ENCODE measurements around the gene SCYGR4. TPM values are rescaled to one million over a fixed set of nuclear protein-coding genes. Genes with fewer than 3 reads are reported as not detected.

SCYGR4 gene
- polyA plus RNA-seq, 3 donors, result 0.22 TPM; not detected in 2

DNA sequence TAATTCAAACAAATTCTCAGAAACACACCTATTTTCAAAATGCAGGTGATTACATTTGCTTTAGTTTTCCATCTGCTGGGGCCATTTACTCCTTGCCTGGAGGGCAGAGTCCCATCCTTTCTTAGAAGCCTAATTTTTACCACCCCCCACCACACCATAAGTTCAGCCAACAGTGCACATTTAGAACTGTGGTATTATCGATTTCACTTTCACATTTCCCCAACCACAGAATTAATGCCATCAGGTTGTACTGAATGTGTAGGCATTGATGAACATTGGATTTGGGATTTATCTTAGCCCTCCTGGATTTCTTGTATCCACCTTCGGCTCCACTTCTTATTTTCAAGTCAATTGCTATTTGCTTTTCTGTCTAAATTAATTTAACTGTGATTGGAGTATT, 7.2 kb upstream of the SCYGR4 start:
- 75 to 91% (median 83%) methylated on average over 2 of the region's 2 CpGs for WGBS, 3 donors
- H3K27ac ChIP-seq (ENCODE audit: low read depth, low read length), result no peak overlapping the region

DNA sequence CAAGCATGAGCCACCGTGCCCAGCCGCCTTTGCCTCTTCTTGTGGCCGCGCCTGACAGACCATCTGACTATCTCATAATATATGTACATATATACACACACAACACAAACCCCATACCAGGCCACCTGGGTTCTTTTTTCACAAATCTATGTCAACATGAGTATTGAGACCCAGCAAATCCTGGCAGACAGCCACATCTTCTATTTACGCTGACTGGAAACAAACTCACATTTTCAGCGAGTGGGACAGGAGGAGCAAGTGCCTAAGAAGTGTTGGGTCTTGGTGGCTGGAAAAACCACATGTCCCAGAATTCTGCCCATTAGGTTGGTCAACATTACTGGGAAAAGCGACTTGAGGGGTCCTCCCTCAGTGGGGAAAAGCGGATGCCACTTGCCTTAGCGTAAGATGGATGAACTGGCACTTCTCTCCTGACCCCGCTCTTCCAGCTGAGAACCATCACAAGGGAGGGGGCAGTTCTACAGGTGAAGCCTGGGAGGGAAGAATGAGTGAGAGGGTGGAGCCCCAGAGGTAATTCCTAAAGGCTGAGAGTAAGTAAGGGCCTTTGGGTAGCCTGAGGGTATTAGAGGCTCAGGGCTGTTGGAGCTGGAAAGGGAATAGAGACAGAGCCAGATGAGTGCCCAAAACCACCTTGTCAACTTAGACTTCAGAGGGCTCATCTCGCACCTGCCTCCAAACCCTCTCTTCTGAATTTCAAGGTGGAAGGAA, 4.6 kb upstream of the SCYGR4 start:
- WGBS, 3 donors, result 77 to 83% (median 79%) methylated on average over 11 of the region's 11 CpGs

DNA sequence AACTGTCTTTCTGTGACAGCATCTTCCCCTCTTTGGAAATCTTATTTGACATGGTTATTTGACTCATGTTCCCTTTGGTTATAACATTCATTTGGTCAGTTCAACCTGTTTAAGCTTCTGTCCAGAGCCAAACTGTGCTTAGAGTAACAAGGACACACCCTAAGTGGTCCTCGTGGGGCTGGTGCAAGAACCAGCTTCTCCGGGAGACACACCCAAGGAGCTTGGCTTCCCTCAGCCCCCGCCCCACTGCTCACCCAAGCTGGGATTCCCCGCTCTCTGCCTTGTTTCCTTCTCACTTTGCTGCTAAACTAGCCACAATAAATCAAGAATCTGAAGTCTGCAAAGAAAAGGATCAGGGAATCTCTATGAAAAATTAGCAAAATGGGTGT, 4.0 kb upstream of the SCYGR4 start:
- 63 to 83% (median 72%) methylated on average over 4 of the region's 4 CpGs for WGBS, 3 donors
- H3K27ac ChIP-seq (ENCODE audit: low read depth, low read length), result no peak overlapping the region

More for the DNA sequence above, 4.6 kb upstream of the SCYGR4 start:
- no peak overlapping the region for H3K27ac ChIP-seq (ENCODE audit: low read depth, low read length)

DNA sequence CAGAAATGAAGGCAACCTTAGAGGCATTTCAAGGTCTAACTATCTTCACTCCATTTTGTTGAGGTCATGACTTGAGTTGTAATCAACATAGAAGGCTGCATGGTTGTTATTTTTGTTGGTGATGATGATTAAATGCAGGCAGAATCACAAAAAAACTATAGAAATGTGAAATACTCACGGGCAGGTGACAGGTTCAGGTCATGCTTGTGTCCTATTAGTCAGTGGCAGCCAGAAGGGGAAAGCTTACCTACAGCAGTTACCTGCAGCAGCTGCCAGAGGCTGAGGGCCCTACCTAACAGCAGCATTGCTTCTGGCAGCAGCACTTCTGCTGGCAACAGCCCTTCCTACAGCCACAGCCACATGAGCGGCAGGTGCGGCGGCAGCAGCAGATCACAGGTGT, 3.1 kb upstream of the SCYGR4 start:
- no peak overlapping the region for H3K27ac ChIP-seq (ENCODE audit: low read depth, low read length)
- WGBS, 3 donors, result 63 to 95% (median 91%) methylated on average over 1 to 4 of the region's 4 CpGs

DNA sequence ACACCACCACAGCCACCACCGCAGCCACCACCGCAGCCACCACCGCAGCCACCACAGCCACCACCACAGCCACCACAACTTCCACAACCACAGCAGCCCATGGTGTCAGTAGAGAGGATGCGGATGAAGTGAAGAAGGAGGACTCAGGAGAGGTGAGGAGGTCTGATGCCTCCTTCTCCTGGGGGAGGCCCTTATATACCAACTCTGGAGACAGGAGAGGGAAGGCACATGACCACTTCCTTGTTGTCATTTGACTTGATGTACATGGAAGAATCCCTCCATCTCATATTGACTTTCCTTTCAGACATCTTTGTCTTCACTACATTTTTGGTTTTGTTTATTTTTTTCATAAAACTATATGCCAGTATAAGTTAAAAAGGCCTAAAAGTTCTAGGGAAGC, 2.6 kb upstream of the SCYGR4 start, which contains the start of gene SCYGR3:
Gene SCYGR3 (minus strand): TSS at position 101 of the 400 bp plus-strand sequence. CDS start 0 bp downstream, at position 101.
- no peak within 1 kb of the TSS for H3K27ac ChIP-seq (ENCODE audit: low read depth, low read length)
- WGBS, 3 donors, result 55 to 100% (median 97%) methylated on average over 4 of the region's 4 CpGs

DNA sequence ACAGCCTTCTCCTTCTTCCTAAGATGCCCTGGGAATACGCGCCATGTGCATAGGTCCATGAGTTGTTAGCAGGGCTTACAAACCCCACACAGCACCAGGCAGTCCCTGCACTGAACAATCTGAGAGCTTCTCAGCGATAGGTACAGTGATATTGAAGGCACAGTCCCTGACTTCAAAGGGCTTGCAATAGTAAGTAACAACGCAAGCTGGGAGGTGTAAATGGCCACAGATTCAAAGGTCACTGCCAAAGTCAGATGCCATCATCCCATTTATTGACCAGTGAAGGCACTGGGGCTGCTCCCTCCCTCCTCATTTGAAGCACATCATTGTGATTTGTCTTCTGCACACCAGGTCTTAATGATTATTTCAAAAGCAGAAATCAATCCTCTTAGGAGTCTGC, 2.1 kb upstream of the SCYGR4 start:
- 78 to 94% (median 89%) methylated on average over 4 of the region's 4 CpGs for WGBS, 3 donors
- no peak overlapping the region for H3K27ac ChIP-seq (ENCODE audit: low read depth, low read length)

DNA sequence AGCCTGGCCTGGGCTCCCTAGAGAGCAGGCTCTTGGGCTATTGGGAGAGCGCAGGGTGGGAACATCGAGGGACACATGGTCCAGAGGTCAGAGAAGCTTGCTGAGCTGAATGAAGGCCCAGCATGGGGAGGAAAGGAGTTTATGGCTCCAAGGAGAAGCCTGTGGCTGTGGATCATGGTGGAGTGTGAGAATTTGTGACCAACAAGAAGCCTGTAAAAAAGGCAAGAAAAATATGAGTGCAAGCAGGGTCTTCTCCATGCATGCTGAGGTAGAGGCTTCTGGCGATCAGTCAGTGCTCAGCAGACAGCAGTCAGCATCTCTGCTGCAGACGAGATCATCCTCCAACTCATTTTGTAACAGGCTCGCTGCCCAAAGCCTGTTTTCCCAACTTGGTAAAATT, 1.4 kb upstream of the SCYGR4 start:
- WGBS, 3 donors, result 56 to 66% (median 60%) methylated on average over 5 of the region's 5 CpGs

DNA sequence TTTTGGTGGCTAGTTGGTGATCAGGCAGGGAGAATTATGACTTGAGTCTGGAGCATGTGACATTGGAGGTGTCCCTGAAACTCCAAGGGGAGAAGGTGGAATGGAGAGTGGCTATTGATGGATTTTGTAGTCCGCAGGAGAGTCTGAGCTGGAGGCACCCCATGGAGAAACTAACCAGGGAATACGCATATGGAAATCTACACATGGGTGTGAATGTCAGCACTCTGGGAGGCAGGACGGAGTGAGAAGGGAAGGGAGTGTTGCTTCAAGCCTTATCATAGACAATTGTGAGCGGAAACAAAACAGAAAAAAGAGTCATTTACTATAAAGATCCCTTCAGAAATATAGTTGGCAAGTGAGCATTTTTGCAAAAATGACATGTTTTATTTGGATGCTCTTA, 667 bp upstream of the SCYGR4 start:
- WGBS, 3 donors, result 56 to 67% (median 66%) methylated on average over 4 of the region's 4 CpGs

More for the DNA sequence above, 1.4 kb upstream of the SCYGR4 start:
- H3K27ac ChIP-seq (ENCODE audit: low read depth, low read length), result no peak overlapping the region

DNA sequence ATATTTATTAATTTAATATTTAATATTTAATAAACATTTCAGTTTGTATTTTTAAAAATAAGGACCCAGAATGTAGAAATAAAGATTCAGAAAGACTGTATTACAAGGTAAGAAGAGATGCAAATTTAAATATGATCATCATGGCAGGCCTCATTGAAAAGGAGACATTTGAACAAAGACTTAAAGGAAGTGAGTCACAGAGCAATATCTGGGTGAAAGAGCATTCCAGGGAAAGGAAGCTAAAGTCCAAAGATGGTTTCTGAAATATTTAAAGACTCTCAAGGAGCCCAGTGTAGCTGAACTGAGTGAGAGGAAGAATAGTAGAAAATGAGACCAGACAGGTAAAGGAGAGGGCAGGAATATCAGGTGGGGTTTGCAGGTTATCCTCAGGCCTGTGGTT, 5.9 kb downstream of the SCYGR4 start:
- no peak overlapping the region for H3K27ac ChIP-seq (ENCODE audit: low read depth, low read length)

More for the DNA sequence above, 667 bp upstream of the SCYGR4 start:
- H3K27ac ChIP-seq (ENCODE audit: low read depth, low read length), result no peak overlapping the region

DNA sequence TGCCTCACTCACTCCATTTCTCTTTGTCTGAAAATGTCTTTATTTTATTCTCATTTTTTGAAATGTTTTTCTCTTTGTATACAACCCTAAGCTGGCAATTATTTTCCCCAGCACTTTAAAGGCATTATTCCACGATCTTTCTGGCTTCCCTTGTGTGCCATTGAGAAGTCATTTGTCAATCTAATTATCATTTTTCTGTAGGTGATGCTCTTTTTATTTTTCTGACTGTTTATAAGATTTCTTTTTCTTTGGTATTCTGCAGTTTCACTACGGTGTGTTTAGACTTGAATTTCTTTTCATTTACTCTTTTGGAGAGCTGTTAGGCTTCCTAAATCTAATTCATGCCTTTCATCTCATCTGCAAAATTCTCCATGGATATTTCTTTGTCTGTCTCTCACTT, 8.1 kb downstream of the SCYGR4 start:
- WGBS, 3 donors, result 47 to 71% (median 61%) methylated on average over 2 of the region's 2 CpGs
- H3K27ac ChIP-seq (ENCODE audit: low read depth, low read length), result no peak overlapping the region

DNA sequence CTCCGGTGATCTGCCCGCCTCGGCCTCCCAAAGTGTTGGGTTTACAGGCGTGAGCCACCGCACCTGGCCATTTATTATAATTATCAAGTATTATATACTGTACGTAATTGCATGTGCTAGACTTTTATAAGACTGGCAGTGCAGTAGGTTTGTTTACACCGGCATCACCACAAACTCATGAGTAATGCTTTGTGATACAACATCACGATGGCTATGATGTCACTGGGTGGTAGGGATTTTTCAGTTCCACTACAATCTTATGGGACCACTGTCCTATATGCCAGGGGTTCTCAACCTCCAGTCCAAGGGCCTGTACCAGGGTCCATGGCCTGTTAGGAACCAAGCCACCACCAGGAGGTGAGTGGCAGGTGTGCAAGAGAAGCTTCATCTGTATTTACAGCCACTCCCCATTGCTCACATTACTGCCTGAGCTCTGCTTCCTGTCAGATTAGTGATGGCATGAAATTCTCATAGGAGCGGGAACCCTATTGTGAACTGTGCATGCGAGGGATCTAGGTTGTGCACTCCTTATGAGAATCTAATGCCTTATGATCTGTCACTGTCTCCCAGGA, 9.4 kb downstream of the SCYGR4 start:
- H3K27ac ChIP-seq (ENCODE audit: low read depth, low read length), result no peak overlapping the region
- WGBS, 3 donors, result 91 to 95% (median 92%) methylated on average over 10 of the region's 10 CpGs

DNA sequence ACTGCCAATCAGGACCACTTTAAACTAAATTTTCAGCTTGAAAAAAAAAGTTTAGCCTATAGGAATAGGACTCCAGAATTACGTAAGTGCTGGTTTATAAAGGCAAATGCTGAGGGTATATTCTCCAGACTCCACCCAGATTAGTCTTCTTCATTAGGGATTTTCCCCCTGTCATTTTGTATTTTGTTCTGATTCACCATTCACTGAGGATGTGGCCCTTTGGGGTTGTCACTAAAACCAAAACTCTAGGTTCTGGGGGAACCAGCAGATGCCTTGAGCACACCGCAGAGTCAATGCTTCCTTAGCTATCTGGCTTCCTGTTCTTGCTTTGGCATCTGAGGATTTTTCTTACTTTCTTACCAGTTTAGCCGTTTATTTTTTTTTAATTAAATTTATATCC, 10.5 kb downstream of the SCYGR4 start:
- H3K27ac ChIP-seq (ENCODE audit: low read depth, low read length), result no peak overlapping the region
- WGBS, 3 donors, result 75 to 86% (median 80%) methylated on average over 3 of the region's 3 CpGs

DNA sequence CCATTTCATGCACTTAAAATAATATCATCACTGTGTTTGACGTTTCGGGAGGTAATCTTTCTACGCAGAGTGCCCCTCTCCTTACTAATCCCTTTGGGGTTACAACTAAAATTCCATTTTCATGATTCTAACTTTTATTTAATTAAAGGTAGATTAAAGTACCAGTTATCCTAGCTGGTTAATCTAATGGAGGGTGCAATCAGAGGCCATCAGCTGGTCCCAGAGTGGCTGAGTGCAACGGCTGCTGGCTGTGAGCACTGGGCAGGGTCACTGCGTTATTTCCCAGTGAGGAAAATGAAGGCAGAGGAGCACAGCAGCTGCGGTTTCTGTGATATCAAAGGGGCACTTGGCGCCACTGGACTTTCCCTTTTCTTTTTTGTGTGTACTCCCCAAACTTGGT, 12.1 kb downstream of the SCYGR4 start:
- WGBS, 3 donors, result 55 to 76% (median 72%) methylated on average over 7 of the region's 7 CpGs
- no peak overlapping the region for H3K27ac ChIP-seq (ENCODE audit: low read depth, low read length)

DNA sequence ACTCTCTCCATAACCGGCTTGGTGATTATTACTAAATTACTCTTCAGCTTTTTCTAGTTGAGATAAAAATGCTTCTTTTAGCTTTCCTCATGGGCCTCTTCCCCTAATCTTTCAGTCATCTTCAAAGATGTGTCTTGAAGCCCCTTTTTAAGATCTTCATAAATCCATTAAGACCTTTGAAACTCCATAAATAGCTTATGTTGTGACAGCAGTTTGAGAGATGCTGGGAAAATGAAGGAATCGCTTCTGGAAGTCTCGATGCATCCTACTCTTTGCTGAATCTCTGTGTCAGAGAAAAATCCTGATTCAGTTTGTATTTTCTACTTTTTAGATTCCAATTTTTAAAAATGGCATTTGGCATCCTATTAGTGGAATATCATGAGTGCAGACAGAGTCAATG, 13.0 kb downstream of the SCYGR4 start:
- WGBS, 3 donors, result 76 to 85% (median 83%) methylated on average over 3 of the region's 3 CpGs

DNA sequence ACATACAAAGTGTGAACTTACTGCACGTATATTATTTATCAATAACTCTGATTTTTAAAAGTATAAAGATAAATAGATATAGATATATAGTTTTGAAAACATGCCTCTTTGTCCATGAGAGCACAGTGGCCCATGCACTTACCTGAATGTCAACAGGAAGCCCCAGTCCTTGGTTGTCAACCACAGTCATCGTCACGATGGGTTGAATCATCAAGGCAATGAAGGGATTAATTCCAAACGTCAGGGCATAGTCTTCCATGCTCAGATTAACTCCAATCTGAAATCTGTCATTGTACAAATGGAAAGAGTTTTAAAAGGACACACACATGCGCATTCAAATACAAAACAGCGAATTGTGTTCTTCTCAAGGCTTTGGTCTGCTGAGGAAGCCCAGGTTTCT, 15.5 kb downstream of the SCYGR4 start:
- 76 to 87% (median 80%) methylated on average over 6 of the region's 6 CpGs for WGBS, 3 donors
- H3K27ac ChIP-seq (ENCODE audit: low read depth, low read length), result no peak overlapping the region

More for the DNA sequence above, 13.0 kb downstream of the SCYGR4 start:
- H3K27ac ChIP-seq (ENCODE audit: low read depth, low read length), result no peak overlapping the region

DNA sequence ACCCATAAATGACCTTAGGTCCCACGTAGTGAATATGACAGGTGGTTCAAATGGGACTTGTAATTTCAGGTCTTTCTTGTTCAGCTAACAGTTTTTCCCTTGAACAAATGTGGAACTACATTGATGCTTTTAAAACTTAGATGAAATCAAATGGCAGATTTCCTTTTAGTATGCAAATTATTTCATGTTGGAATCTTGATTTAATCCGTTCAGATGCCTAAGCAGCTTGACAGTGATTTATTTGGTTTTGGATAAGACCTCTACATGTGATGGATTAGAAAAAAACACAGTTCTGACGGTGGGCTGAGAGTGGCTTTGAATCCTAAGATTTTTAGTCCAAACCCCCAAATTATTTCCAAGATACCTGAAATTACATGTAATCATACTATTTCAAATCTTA, 16.9 kb downstream of the SCYGR4 start:
- no peak overlapping the region for H3K27ac ChIP-seq (ENCODE audit: low read depth, low read length)
- 52 to 76% (median 70%) methylated on average over 3 of the region's 3 CpGs for WGBS, 3 donors

DNA sequence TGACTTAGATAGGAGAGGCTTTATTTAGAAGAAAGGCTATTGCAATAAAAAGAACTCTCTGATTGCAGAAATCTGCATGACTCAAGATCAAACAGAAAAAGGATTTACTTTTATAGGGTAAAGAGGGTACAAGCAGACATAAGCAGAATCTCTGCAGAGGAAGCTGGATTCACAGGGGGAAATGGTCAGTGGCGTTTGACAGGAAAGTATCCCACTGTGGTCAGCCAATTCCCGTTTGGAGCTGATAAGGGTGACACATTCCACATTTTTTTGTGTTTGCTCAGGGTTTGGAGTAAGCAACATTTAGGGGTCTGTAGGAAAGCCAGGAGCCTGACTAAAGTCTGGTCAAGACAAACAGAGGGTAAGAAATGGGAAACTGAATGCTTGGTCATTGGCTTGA, 25.4 kb downstream of the SCYGR4 start:
- 13 to 34% (median 17%) methylated on average over 2 of the region's 2 CpGs for WGBS, 3 donors
- H3K27ac ChIP-seq (ENCODE audit: low read depth, low read length), result no peak overlapping the region

DNA sequence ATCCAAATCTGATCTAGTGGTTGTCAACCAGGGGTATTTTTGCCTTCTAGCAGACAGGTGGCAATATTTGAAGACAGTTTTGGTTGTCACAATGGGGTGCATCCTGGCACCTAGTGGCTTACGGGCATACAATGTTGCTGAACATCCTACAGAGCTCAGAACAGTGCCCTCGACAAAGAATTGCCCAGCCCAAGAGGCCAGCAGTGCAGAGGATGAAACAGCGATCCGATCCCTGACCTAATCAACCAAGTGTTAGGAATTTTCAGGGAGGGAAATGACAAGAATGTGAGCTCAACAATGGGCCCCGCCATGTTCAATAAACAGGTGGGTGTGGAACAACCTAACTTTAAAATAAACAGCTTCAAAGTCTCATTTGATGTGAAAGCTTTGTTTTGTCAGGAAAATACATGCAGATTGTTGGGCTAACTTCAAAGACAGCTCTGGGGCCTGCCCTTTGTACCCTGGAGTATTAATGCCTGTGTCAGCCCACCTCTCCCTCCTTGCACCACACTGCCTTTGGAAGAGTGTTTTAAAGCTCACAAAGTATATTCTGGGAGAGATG, 26.8 kb downstream of the SCYGR4 start:
- H3K27ac ChIP-seq (ENCODE audit: low read depth, low read length), result no peak overlapping the region
- WGBS, 3 donors, result 57 to 87% (median 83%) methylated on average over 5 of the region's 5 CpGs

DNA sequence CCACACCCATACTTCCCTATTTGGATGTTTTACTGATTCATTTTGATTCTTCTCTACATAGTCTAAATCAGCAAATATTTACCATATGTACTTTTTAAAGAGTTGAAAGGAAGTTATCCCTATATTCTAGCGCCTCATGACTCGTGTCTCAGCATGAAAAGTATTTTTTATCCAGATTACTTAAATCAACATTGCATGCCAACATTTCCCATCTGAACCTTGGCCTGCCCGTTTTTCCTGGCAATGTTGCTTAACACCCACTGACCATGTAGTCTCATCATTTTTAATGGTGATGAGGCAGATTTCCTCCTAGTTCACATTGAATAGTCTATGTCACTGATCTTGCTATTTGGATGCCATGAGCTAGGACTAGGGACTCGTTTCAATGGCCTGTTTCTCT, 36.1 kb downstream of the SCYGR4 start:
- no peak overlapping the region for H3K27ac ChIP-seq (ENCODE audit: low read depth, low read length)
- WGBS, 3 donors, result 33 to 53% (median 37%) methylated on average over 4 of the region's 4 CpGs

DNA sequence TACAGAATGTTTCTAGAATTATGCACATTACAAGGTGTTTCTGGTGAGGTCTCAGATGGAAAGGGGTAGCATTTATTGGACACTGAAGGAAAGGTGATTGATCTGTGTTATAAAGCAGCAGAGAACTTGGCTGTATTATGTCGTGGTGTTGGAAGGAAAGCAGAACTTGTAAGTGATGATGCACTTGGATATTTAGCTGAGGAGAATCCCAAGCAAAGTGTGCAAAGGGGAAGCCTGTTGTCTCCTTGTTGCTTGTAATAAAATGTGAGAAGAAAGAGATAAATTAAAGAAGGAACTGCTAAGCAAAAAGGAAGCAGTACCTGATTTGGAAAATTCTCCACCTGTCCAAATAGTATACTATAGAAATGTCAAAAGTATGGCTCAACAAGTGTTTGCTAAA, 37.1 kb downstream of the SCYGR4 start:
- H3K27ac ChIP-seq (ENCODE audit: low read depth, low read length), result no peak overlapping the region
- 39 to 58% (median 52%) methylated on average over 1 of the region's 1 CpG for WGBS, 3 donors

All from adipose tissue (tissue), 3 donors.